ENCODE measurements around the gene NR2C2AP. TPM values are rescaled to one million over a fixed set of nuclear protein-coding genes. Genes with fewer than 3 reads are reported as not detected.

Gene NR2C2AP
- total RNA-seq, 2 experiments from 2014 or later: 37.8 to 40.0 TPM

- ATAC-seq: no peak
- POLR2A ChIA-PET: interaction anchor here (1.0 to 3.2 kb wide), 4 partner anchors 9 to 27 kb away, joined by 3 to 40 read pairs (median 4); partner anchors contain the start of genes BORCS8 and RFXANK
- peak overlapping the region; percentile 94 for H3K4me3 Mint-ChIP-seq
- DNase-seq: no peak
- CTCF ChIA-PET: interaction anchor here (0.6 to 2.1 kb wide), 6 partner anchors 9 to 203 kb away, joined by 3 to 8 read pairs (median 4); no protein-coding TSS in a partner anchor
- peaks cover 31% of the 10 kb centered on the region for H3K36me3 Mint-ChIP-seq (ENCODE audit: low read depth)
- peak overlapping the region; percentile 91 for H3K27ac Mint-ChIP-seq
- H3K4me1 Mint-ChIP-seq (ENCODE audit: low read depth): peaks cover 13% of the 10 kb centered on the region
- no peaks in the 10 kb centered on the region for H3K9me3 Mint-ChIP-seq
- intact Hi-C loops (cut with micrococcal nuclease): no loop called here
- no peaks in the 10 kb centered on the region for H3K27me3 Mint-ChIP-seq
- no peak for TF ChIP-seq CTCF (IDR thresholded peaks at IDR 0.05)
Observed at GRCh38 chr19:19201697-19202630, 1.2 kb downstream of the NR2C2AP start.

GRCh38 chr19:19193926-19194325 is 9.3 kb downstream of the NR2C2AP start:
- H3K36me3 Mint-ChIP-seq (ENCODE audit: low read depth): peaks cover 12% of the 10 kb centered on the region
- H3K9me3 Mint-ChIP-seq: no peaks in the 10 kb centered on the region
- H3K27me3 Mint-ChIP-seq: no peaks in the 10 kb centered on the region
- ATAC-seq: no peak
- no peak for DNase-seq
- peak overlapping the region; percentile 93 for H3K4me3 Mint-ChIP-seq
- peaks cover 31% of the 10 kb centered on the region for H3K4me1 Mint-ChIP-seq (ENCODE audit: low read depth)
- intact Hi-C loops (cut with micrococcal nuclease): no loop called here
- H3K27ac Mint-ChIP-seq: peak overlapping the region; percentile 46
- TF ChIP-seq CTCF (IDR thresholded peaks at IDR 0.05): no peak
- CTCF ChIA-PET: no interaction called here
- POLR2A ChIA-PET: interaction anchor here (3.4 kb wide), 1 partner anchor 8 kb away, joined by 40 read pairs; the partner anchor contains the start of gene NR2C2AP

GRCh38 chr19:19192910-19193423 is 10.2 kb downstream of the NR2C2AP start:
- Mint-ChIP-seq H3K9me3 (no peaks in the 10 kb centered on the region), H3K4me1 (ENCODE audit: low read depth) (peaks cover 31% of the 10 kb centered on the region), H3K36me3 (ENCODE audit: low read depth) (peaks cover 10% of the 10 kb centered on the region), H3K4me3 (peak overlapping the region; percentile 93), H3K27me3 (no peaks in the 10 kb centered on the region), H3K27ac (peak overlapping the region; percentile 97)
- no peak for TF ChIP-seq CTCF (IDR thresholded peaks at IDR 0.05)
- intact Hi-C loops (cut with micrococcal nuclease): no loop called here
- DNase-seq: no peak
- ChIA-PET POLR2A (interaction anchor here (0.5 to 3.4 kb wide), 5 partner anchors 9 to 435 kb away, joined by 3 to 40 read pairs (median 3); partner anchors contain the start of gene NR2C2AP), CTCF (interaction anchor here (0.8 to 1.8 kb wide), 7 partner anchors 9 to 213 kb away, joined by 3 to 5 read pairs (median 3); no protein-coding TSS in a partner anchor)
- no peak for ATAC-seq

- Mint-ChIP-seq H3K27ac (peak within 1 kb of the TSS; percentile 97), H3K4me3 (peak within 1 kb of the TSS; percentile 93), H3K9me3 (no peaks in the 10 kb centered on the region), H3K27me3 (no peaks in the 10 kb centered on the region), H3K4me1 (ENCODE audit: low read depth) (peaks cover 31% of the 10 kb centered on the region), H3K36me3 (ENCODE audit: low read depth) (peaks cover 10% of the 10 kb centered on the region)
- no peak for TF ChIP-seq CTCF (IDR thresholded peaks at IDR 0.05)
- DNase-seq (peak; percentile 100), ATAC-seq (peak; percentile 93)
- POLR2A ChIA-PET: interaction anchor here (0.8 to 3.4 kb wide), 9 partner anchors 10 to 129 kb away, joined by 3 to 40 read pairs (median 4); partner anchors contain the start of gene NR2C2AP
- intact Hi-C loops (cut with micrococcal nuclease): no loop called here
- CTCF ChIA-PET: interaction anchor here (0.8 to 3.0 kb wide), 12 partner anchors 10 to 214 kb away, joined by 3 to 18 read pairs (median 4); no protein-coding TSS in a partner anchor
Observed at GRCh38 chr19:19192078-19192882, 10.9 kb downstream of the NR2C2AP start, which contains the start of the genes BORCS8 and RFXANK. Gene BORCS8 (minus strand): TSS chr19:19192152. CDS start chr19:19192117, 35 bp downstream. Gene RFXANK (plus strand): TSS chr19:19192258. CDS start chr19:19193947, 1,689 bp downstream.
